CD4-positive, alpha-beta T cell treated with Interleukin-1 beta for 1 hour (primary cell): ENCODE results near the gene FBXO39.
"Not testable (repeated sequence)": the region's sequence is repeated elsewhere in the genome, so short reads cannot be mapped to it uniquely, and the experiment has no call there.

Experiments used
- DNase-seq, 2 donors: peaks; one replicate each; pipeline ENCODE4 v3.0.0-alpha.2; 2020 to 2022

Gene FBXO39

GRCh38 chr17:6775871-6776405 lies at the start of gene FBXO39:
Gene FBXO39, plus strand, starts transcription at chr17:6776215. Its CDS starts 3,654 bp downstream, at chr17:6779869.
- DNase-seq, result no peak

DNA sequence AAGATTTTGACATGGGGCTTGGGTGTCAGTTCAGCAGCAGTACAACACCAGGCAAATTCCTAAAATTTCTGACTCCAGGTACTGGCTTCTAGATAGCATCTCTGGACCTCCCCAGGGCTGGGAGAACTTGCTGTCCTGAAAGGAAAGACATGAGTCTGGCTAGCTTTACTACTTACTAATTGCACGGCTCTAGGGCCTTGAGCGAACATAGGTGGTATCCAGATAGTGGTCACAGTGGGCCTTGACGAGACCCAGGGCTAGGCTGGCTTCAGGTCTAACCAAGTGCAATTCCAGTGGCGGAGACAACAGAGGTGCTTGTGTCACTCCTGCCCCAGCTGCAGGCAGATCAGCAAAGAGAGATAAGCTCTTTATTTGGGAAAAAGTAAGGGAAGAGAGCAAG lies 46.5 kb upstream of the FBXO39 start:
- no peak for DNase-seq

DNA sequence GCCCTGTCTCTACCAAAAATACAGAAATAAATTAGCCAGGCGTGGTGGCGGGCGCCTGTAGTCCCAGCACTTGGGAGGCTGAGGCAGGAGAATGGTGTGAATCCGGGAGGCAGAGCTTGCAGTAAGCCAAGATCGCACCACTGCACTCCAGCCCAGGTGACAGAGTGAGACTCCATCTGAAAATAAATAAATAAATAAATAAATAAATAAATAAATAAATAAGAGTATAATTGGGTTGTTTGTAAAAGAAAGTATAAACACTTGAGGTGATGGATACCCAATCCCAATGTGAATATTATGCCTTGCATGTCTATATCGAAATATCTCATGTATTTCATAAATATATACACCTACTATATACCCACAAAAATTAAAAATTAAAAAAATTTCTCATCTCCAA lies 29.4 kb upstream of the FBXO39 start:
- not testable (repeated sequence) for DNase-seq

GRCh38 chr17:6748617-6749016 lies 27.4 kb upstream of the FBXO39 start:
- DNase-seq, result no peak

- peak in 1 of 2 donors; percentile 20 for DNase-seq
These were observed 26.5 kb upstream of the FBXO39 start for GRCh38 chr17:6749519-6749918.

DNA sequence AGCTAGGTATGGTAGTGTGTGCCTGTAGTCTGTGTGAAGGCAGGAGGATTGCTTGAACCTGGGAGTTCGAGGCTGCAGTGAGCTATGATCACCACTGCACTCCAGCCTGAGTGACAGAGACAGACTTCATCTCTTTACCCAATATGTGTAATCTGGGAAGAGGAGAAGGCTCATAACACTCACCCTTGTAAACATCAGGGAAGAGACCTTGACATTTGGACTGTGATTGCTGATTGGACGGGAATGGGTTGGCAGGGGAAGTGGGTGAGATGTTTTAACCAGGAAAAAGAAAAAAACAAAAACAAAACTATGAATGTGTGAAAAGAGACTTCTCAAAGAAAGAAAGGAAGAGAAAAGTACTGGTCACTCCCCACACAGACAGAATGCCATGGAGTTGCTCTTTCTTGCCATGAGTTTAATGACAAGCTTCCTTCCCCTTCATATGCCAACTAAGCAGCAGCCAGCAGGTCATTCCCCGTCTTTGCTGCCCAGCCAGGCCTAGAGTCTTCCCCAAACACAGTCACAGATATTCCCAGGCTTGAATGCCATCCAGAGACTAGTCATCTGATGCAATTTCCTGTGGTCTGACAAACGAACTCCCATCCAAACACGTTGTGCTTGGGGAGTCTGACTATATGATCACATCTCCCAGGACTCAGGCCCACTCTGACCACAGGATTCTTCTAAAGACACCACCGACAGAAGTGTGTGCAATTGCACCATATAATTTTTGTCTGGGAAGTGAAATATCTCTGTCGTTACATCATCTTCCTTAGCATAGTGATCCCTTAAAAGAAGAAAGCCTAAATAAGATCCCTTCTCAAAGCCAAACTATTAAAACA lies 23.7 kb upstream of the FBXO39 start:
- no peak for DNase-seq

DNA sequence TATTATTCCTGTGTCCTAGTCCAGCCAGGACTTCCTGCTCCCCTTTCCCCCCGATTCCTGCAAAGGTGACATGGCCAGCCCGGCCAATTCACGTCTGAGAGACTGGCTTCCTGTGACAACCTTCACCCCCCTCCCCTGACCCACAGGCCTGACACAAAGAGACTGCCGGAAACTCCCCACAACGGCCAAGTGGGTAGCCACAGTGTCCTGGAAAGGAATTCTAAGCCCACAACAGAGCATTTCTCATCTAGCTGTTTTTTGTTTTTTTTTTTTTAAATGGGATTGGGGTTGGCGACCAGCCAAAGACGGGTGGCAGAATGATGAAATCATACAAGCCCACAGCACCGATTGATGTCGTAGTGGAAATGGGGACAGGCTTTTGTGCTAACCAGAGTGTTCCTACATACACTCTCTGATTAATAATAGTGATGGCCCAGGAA lies 23.0 kb upstream of the FBXO39 start:
- peak; percentile 45 to 69 for DNase-seq

GRCh38 chr17:6753546-6753945 lies 22.5 kb upstream of the FBXO39 start:
- no peak for DNase-seq

DNA sequence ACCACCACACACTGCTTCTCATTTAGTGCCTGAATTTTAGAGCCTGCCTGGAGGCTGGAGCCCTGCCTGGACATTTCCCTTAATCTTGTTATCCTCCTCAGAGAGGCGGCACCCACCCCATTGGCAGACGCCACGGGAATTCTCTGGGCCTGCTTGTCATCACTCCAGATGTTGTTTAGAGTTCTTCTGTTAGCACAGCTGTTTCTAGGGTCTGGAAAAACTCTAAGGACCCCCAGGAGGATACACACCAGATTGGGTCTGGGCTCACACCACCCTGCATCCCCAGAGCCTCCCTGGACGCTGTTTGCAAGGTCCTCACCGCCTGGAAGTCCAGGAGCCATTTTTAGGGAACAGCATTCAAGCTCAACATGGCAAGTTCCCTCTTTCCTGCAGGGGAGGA lies 20.7 kb upstream of the FBXO39 start:
- no peak for DNase-seq

DNA sequence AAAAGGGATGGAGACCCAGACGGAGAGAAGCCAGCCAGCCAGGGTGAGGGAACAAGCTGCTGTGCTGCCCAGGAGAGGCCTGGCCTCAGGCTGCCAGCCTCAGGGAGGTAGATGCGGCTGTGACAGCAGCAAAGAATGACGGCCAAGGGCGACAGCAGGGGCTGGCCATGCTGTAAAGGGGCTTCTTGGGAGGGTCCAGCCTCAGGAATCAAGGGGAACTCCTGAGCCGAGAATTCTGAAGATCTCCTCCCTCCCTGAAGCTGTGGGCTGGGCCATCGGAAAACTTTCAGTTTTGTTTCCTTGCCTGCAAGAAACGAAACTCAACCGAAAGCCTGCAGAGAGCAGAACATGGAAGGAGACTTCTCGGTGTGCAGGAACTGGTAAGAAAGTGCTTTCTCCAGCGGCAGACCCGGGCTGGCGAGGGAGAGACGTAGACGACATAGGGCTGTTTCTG lies 20.3 kb upstream of the FBXO39 start, which contains the start of gene XAF1:
TSS of gene XAF1 (plus strand) at position 316 of the 454 bp plus-strand sequence. CDS start at position 349, 33 bp downstream.
- DNase-seq, result peak; percentile 47 to 59

- DNase-seq, result no peak
These were observed 19.5 kb upstream of the FBXO39 start for GRCh38 chr17:6756425-6757031.

DNA sequence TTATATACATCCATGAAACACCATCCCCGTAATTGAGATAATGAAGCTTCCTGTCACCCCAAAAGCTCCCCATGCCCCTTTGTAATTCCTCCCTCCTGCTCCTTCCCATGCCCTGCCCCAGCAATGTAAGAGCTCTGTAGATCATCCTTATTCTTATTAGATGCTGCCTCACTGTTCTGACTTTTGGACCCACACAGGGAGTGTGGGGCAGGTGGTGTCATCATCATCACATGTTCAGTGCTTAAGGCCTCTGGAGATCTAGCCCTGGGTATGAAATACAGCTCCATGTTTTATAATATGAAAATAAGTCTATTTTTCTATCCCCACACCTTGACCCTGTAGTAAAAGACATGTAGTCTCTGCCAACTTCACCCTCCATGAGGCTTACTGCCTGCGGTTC lies 18.3 kb upstream of the FBXO39 start:
- no peak for DNase-seq

GRCh38 chr17:6761779-6762178 lies 14.2 kb upstream of the FBXO39 start:
- no peak for DNase-seq

- DNase-seq, result no peak
These were observed 7.6 kb upstream of the FBXO39 start for GRCh38 chr17:6768447-6768846.

DNA sequence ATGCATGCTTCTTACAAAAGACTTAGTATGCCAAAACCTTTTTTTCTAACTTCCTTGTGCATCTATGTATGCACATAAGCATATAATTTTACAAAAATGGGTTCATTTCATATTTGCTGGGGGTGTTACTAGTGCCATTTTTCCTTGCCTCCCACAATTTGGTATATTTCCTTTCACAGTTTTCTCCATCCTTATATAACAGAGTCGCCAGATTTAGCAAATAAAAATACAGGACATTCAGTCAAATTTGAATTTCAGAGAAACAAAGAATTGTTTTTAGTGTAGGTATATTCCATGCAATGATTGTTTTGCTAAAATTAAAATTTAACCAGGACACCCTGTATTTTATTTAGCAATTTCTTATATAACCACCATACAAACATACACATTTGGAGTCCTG lies 4.0 kb upstream of the FBXO39 start:
- DNase-seq, result no peak

DNA sequence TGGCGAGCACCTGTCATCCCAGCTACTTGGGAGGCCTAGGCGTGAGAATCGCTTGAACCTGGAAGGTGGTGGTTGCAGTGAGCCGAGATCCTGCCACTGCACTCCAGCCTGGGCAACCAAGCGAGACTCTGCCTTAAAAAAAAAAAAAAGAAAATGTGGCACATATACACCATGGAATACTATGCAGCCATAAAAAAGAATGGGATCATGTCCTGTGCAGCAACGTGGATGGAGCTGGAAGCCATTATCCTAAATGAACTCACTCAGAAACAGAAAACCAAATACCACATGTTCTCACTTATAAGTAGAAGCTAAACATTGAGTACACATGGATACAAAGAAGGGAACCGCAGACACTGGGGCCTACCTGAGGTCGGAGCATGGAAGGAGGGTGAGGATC lies 1.1 kb upstream of the FBXO39 start:
- DNase-seq, result not testable (repeated sequence)

GRCh38 chr17:6779411-6779810 lies 3.4 kb downstream of the FBXO39 start:
- no peak for DNase-seq

DNA sequence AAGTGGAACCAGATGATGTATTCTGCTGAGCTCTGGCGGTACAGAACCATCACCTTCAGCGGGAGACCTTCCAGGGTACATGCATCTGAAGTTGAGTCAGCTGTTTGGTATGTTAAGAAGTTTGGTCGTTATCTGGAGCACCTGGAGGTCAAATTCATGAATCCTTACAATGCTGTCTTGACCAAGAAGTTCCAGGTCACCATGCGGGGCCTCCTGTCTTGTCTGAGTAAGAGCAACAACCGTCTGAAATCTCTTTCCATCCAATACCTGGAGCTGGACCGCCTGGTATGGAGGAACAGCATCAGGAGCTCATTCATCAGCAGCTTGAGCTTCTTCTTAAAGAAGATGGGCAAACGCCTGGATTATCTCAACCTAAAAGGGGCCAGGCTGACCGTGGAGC lies 4.0 kb downstream of the FBXO39 start:
- DNase-seq, result no peak

GRCh38 chr17:6780886-6781285 lies 4.9 kb downstream of the FBXO39 start:
- no peak for DNase-seq

DNA sequence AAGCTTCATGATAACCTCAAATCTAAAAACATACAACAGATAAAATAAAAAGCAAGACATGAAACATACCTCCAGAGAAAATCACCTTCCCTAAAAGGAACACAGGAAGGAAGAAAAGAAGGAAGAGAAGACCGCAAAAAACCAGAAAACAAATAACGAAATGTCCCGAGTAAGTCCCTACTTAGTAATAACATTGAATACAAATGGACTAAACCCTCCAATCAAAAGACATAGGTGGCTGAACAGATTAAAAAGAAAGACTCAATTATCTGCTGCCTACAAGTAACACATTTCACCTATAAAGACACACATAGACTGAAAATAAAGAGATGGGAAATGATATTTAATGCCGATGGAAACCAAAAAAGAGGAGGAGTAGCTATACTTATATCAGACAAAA lies 6.2 kb downstream of the FBXO39 start:
- DNase-seq, result no peak

- DNase-seq, result no peak
These were observed 10.6 kb downstream of the FBXO39 start for GRCh38 chr17:6786618-6787017.

DNA sequence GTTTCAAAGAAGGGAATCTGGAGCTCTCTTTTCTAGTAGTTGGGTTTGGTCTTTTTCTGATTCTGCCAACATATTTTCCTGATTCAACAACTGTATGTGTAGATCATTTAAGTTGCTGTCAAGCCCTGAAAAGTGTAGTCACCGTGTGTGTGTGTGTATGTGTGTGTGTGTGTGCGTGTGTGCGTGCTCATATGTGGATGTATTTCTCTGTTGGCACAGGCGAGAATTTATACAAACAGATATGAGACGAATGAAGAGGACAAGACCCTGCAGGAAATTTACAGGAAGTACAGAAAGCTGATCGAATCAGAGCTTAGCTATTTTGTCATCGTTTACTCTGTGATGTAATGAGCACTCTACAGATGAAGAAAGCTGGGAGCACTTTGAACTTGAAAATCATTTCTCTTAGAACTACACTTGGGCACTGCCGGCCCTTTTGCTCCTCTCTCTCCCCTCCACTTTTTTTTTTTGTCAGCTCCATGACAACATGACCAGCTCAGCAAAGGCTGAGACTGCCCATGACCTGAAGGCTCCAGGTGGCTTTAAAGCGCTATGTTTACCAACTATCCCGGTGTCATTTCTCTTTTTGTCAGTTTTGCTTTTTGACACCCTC lies 11.2 kb downstream of the FBXO39 start:
- DNase-seq, result no peak

DNA sequence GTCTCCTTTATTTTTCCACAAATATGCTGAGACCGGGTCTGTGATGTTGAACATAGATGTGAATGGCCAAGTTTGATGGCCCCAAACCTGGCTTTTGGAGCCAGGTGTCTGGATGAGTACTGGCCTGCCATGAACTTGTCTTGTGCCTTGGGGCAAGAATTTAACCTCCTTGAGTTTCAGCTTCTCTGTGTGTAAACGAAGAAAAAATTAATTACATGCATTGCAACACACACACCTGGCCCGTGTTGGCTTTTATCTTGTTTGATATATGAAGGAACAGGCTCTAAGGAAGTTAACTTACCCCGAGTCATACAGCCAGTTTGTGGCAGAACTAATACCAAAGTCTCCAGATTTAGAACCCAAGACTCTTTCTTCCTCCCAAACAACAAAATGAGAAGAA lies 13.1 kb downstream of the FBXO39 start:
- DNase-seq, result no peak
